Measurements from ENCODE around the gene KNDC1.

The KNDC1 gene

DNA sequence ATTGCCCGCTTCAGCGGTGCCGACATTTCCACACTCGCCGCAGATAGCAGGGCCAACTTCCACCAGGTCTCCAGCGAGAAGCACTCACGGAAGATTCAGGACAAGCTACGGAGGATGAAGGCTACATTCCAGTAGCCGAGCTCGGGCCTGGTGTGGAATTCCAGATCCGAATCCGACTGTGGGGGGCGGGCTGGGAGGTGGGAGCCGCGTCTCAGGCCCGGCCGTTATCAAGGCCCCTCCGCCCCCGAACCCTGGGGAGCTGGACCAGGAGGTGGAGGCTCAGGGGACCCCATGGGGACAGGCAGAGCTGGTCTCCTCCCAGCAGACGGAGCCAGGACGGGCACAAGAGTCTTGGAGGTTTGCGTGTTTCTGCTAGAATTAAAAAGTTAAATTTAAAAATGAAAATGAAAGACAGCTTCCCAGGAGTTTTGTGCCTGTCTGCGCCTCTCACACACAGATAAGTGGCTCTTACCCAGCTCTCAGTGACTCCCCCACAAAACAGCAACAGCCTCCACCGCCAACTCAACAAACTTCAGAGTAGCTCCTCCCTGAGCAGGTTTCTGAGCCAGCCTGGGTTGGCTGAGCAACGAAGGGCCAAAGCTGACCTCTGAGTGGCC lies 64.8 kb downstream of the KNDC1 start:
- Histone ChIP-seq H2AFZ (ENCODE audit: low read depth) (no peak overlapping the region), H3K79me2 (ENCODE audit: insufficient read depth, low read depth) (no peaks in the 10 kb centered on the region), H3K4me1 (ENCODE audit: low read depth, poor library complexity, severe bottlenecking) (no peaks in the 10 kb centered on the region), H3K36me3 (ENCODE audit: insufficient read depth) (no peaks in the 10 kb centered on the region), H3K9ac (no peak overlapping the region), H4K20me1 (ENCODE audit: insufficient read depth) (no peaks in the 10 kb centered on the region), H3K4me2 (no peak overlapping the region), H3K27me3 (ENCODE audit: insufficient read depth, low read depth) (peaks cover 48% of the 10 kb centered on the region), H3K4me3 (IDR thresholded peaks at IDR 0.05; ENCODE audit: insufficient read depth, low read depth, low read length) (no peak overlapping the region), H3K27ac (no peak overlapping the region)
- TF ChIP-seq, protein P1, sequence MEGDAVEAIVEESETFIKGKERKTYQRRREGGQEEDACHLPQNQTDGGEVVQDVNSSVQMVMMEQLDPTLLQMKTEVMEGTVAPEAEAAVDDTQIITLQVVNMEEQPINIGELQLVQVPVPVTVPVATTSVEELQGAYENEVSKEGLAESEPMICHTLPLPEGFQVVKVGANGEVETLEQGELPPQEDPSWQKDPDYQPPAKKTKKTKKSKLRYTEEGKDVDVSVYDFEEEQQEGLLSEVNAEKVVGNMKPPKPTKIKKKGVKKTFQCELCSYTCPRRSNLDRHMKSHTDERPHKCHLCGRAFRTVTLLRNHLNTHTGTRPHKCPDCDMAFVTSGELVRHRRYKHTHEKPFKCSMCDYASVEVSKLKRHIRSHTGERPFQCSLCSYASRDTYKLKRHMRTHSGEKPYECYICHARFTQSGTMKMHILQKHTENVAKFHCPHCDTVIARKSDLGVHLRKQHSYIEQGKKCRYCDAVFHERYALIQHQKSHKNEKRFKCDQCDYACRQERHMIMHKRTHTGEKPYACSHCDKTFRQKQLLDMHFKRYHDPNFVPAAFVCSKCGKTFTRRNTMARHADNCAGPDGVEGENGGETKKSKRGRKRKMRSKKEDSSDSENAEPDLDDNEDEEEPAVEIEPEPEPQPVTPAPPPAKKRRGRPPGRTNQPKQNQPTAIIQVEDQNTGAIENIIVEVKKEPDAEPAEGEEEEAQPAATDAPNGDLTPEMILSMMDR (conservative IDR thresholded peaks at IDR 0.05; ENCODE audit: low read depth, low read length) = no peak

DNA sequence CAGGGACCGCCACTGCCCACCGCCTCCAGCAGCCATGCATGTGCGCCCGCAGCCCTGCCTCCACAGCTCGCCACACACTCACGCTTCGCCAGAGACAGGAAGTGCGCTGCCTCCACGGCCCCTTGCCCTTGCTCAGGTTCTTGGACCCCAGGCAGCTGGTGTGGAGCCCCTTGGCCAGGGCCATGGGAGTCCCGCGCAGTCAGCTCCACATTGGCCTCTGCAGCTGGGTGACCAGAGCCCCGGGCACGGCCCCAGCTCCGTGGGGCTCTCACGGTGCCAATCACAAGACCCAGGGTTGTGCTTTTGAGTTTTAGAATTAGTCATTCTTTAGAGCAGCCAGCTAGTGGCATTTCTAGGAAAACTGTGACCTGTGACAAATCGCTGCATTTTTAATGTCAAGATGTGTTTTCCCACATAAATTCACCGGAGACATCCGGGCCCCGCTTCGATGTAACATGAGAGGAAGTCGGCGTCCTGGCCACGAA lies 65.7 kb downstream of the KNDC1 start:
- Histone ChIP-seq H3K36me3 (ENCODE audit: insufficient read depth) (no peaks in the 10 kb centered on the region), H4K20me1 (ENCODE audit: insufficient read depth) (no peaks in the 10 kb centered on the region), H2AFZ (ENCODE audit: low read depth) (no peak overlapping the region), H3K9ac (no peak overlapping the region), H3K4me3 (IDR thresholded peaks at IDR 0.05; ENCODE audit: insufficient read depth, low read depth, low read length) (no peak overlapping the region), H3K4me1 (ENCODE audit: low read depth, poor library complexity, severe bottlenecking) (no peaks in the 10 kb centered on the region), H3K4me2 (no peak overlapping the region), H3K79me2 (ENCODE audit: insufficient read depth, low read depth) (no peaks in the 10 kb centered on the region), H3K27me3 (ENCODE audit: insufficient read depth, low read depth) (peaks cover 48% of the 10 kb centered on the region), H3K27ac (no peak overlapping the region)
- TF ChIP-seq, protein P1 (conservative IDR thresholded peaks at IDR 0.05; ENCODE audit: low read depth, low read length) = no peak

DNA sequence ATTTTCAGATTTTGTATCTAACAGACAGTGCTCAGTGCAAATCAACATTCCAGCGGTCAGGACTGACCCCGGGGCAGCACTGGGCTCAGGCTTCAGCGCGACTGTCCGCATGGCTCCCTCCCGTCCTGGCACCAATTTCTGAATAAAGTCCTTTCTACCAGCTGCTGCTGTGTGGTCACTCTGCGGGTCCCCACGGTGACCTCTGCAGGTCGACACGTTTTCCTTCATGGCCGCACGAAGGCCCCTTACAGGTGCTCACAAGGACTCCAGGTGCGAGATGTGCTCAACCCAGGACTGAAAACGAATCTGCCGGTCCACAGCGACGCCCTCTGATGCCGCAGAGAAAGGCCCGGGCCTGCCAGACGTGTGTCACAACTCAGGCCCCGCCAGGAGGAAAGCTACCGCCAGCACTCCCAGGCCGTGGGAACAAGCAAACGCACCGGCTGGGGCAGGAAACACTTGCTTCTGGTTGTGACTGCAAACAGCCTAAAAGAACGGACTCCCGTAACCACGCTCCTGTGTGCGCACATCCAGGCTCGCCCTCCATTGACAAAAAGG lies 66.3 kb downstream of the KNDC1 start:
- Histone ChIP-seq H3K4me2 (no peak overlapping the region), H3K4me1 (ENCODE audit: low read depth, poor library complexity, severe bottlenecking) (no peaks in the 10 kb centered on the region), H3K27ac (no peak overlapping the region), H3K9ac (no peak overlapping the region), H2AFZ (ENCODE audit: low read depth) (no peak overlapping the region), H3K36me3 (ENCODE audit: insufficient read depth) (no peaks in the 10 kb centered on the region), H3K4me3 (IDR thresholded peaks at IDR 0.05; ENCODE audit: insufficient read depth, low read depth, low read length) (no peak overlapping the region), H3K79me2 (ENCODE audit: insufficient read depth, low read depth) (no peaks in the 10 kb centered on the region), H3K27me3 (ENCODE audit: insufficient read depth, low read depth) (peaks cover 48% of the 10 kb centered on the region), H4K20me1 (ENCODE audit: insufficient read depth) (no peaks in the 10 kb centered on the region)
- TF ChIP-seq, protein P1 (conservative IDR thresholded peaks at IDR 0.05; ENCODE audit: low read depth, low read length) = no peak

DNA sequence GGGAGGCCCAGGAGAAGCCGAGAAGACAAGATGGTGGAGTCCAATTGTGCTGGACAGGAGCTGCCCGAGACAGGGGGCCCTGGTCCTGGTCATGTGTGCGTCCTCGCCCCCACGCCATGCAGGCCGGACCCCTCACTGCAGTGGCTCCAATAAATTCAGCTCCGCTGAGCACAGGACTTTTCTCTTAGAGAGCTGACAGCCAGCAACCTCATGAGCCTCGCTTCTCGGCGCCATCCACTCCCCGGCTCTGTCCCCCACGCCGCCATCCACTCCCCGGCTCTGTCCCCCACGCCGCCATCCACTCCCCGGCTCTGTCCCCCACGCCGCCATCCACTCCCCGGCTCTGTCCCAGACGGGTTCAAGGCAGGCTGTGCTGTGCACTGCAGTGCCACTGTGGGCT lies 67.2 kb downstream of the KNDC1 start:
- Histone ChIP-seq H3K4me1 (ENCODE audit: low read depth, poor library complexity, severe bottlenecking) (no peaks in the 10 kb centered on the region), H3K9ac (no peak overlapping the region), H3K27me3 (ENCODE audit: insufficient read depth, low read depth) (peaks cover 48% of the 10 kb centered on the region), H3K79me2 (ENCODE audit: insufficient read depth, low read depth) (no peaks in the 10 kb centered on the region), H3K4me3 (IDR thresholded peaks at IDR 0.05; ENCODE audit: insufficient read depth, low read depth, low read length) (no peak overlapping the region), H3K27ac (no peak overlapping the region), H3K36me3 (ENCODE audit: insufficient read depth) (no peaks in the 10 kb centered on the region), H4K20me1 (ENCODE audit: insufficient read depth) (no peaks in the 10 kb centered on the region), H2AFZ (ENCODE audit: low read depth) (no peak overlapping the region), H3K4me2 (no peak overlapping the region)
- TF ChIP-seq, protein P1 (conservative IDR thresholded peaks at IDR 0.05; ENCODE audit: low read depth, low read length) = no peak

Data from KMS-11 (cell line).